Effector CD4-positive, alpha-beta T cell (primary cell): ENCODE results near the gene MCF2L.

Source experiments
- DNase-seq: peaks from one replicate; pipeline ENCODE4 v3.0.0-alpha.2; 2020

Gene MCF2L

GRCh38 chr13:113000575-113000974, 31.6 kb downstream of the MCF2L start:
- no peak for DNase-seq

GRCh38 chr13:113001241-113002140, 32.5 kb downstream of the MCF2L start:
- no peak for DNase-seq

DNA sequence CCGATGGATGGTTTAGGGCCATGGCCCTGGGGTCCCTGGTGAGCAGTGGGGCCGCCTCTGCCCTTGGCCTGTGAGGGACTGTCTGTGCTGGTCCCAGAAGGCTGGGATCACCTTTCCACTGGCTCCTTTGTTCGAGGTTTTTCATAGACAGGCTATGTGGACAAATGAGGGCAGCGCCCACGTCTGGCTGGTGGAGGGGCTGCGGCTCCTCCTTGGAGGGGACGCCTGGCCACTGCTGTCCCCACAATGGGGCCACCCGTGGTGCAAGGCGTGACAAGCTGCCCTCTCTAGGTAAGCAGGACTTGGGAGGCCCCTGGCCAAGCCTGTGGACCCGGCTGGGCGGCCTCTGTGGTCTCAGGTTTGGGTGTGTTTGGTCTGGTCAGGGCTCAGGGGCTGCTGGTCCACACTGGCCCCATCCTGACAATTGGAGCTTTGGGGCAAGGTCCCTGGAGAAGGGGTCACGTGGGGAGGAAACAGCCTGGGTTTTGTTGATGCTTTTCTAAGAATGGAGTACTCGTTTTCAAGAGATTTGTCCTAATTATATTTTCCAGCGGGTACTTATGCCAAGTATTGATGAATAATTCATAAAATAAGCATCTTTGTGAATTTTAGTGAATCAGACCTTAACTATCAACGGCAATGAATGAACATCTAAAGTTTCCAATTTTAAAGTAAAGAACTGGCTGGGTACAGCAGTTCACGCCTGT, 33.3 kb downstream of the MCF2L start:
- DNase-seq: no peak

DNA sequence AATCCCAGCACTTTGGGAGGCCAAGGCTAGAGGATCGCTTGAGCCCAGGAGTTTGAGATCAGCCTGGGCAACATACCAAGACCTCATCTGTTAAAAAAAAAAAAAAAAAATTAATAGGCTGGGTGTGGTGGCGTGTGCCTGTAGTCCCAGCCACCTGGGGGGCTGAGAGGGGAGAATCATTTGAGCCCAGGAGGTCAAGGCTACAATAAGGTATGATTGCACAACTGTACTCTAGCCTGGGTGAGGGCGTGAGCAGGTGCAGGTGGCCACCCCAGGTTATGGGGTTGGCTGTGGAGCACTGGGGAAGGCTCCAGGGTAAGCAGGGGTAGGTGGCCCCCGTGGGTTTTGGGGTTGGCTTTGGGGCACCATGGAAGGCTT, 33.9 kb downstream of the MCF2L start:
- DNase-seq: no peak

- DNase-seq: no peak
These were observed 35.1 kb downstream of the MCF2L start for GRCh38 chr13:113004126-113004525.

DNA sequence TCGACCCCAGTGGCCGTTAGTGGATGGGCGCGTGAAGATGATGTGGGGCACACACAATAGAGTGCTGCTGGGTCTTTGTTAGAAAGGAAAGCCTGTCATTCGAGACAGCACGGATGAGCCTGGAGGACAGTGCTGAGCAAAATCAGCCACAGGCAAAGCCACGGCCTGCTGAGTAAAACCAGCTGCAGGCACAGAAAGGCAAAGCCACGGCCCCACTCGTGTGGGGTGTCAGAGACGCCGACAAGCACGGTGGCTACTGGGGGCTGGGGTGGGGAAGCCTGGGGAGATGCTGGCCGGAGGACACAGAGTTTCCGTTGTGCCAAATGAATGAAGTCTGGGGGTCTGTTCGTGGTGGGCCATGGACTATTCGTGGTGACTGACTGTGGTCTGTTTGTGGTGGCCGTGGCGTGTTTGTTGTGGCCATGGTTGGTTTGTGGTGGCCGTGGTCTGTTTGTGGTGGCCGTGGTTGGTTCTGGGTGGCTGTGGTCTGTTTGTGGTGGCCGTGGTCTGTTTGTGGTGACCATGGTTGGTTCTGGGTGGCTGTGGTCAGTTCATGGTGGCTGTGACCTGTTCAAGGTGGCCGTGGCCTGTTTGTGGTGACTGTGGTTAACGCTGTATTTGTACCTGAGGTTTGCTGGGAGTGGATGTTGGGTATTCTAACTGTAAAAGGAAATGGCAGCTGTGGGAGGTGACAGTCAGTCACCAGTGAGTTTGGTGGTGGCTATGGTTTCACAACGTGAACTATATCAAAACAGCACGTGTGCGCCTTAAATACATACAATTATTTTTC, 36.3 kb downstream of the MCF2L start:
- DNase-seq: no peak

- no peak for DNase-seq
These were observed 37.0 kb downstream of the MCF2L start for GRCh38 chr13:113005997-113006396.

- DNase-seq: no peak
These were observed 37.6 kb downstream of the MCF2L start for GRCh38 chr13:113006660-113007059.

DNA sequence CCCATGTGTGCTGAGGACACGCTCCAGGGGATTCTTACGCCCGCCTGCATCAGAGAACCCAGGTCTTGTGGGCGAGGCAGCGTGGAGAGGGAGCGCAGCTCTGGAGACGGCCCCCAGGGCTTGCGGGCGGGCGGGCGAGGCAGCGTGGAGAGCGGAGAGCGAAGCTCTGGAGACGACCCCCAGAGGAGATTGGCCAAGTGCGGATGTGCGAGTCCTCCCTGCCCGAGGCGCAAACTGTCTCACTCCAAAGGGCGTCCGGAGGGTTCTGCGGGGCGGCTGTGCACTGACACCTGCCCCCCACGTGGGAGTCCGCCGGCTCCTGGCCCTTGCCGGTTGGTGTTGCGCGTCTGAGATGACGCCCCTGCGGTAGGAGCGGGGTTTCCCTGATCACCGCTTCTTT, 39.8 kb downstream of the MCF2L start:
- DNase-seq: no peak

- DNase-seq: no peak
These were observed 40.9 kb downstream of the MCF2L start for GRCh38 chr13:113009743-113010509.

DNA sequence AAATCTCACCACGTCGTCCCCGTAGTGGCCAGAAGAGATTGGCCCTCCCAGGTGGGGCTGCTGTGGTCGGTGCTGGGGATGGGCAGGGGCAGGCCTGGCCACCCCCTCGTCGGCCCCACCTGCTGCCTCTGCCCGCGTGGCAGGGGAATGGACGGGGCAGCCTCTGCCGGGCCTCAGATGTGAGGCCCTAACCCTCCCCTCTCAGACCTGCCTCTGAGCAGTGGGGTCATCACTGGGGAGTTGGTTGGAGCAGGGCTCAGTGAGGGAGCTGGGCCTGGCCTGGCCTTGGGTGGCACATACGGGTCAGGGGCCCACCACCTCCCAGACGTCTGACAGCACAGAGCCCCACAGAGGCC, 41.5 kb downstream of the MCF2L start:
- no peak for DNase-seq

DNA sequence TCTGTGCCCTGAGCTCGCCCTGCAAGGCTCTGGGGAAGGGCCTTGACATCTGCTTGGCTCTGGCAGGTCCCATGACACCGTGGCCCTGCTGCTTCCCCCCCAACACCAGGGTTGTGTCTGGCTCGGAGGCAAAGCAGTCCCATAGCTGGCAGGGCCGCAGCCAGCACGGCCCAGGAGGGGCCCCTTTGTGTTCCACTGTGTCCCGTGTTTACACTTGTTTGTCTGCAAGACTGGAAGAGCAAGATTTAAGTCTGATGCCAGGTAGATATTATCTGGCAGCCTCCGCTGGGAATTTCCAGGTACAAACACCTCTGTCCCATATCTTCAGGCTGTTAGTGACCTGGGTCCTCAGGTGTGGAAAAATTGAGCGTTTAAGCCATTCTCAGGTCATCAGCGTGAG, 44.3 kb downstream of the MCF2L start:
- no peak for DNase-seq

GRCh38 chr13:113013878-113014751, 45.1 kb downstream of the MCF2L start:
- DNase-seq: no peak

- no peak for DNase-seq
These were observed 46.0 kb downstream of the MCF2L start for GRCh38 chr13:113014752-113015745.

GRCh38 chr13:113015826-113016525, 47.0 kb downstream of the MCF2L start:
- no peak for DNase-seq

DNA sequence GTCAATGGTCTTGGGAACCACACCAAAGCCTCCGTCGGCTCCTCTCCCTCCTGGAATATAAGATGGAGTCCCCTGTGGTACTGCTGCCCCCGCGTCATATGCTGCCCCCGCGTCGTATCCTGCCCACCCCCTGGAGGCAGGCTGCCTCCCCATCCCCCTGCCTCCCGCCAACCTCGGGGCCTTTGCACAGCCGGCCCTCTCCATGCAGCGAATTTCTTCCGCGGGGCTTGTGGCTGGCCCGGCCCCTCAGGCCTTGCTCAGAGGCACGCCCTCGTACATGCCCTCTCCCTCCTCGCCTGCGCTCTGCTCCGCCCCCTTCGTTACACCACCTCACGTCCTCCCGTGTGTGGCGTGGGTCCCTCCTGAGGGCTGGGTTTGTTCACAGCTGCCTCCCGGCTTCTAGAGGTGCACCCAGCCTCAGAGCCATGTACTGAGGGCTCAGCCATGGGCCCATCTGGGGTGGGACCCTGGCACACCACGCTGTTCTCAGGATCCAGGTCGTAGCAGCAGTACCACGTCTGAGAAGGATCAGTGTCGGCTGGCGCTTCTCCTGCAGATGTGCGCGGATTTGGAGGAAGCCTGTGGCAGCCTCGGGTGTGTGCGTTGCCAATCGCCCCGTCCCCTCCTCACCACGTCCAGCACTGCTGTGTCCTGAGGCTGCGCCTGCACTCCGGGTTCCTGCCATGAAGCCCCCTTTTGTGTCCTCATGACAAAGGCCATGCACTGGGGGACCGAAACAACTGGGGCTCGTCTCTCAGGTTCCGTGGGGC, 47.7 kb downstream of the MCF2L start:
- DNase-seq: no peak

- no peak for DNase-seq
These were observed 48.6 kb downstream of the MCF2L start for GRCh38 chr13:113017506-113018215.
